NCI-H1417 (cell line): ENCODE measurements around the gene ZBTB47.

ENCODE experiments used
- DNase-seq, 3 experiments: peaks; one replicate each; lab custom pipeline; 2025; lab: John Stamatoyannopoulos, UW

The ZBTB47 gene

DNA sequence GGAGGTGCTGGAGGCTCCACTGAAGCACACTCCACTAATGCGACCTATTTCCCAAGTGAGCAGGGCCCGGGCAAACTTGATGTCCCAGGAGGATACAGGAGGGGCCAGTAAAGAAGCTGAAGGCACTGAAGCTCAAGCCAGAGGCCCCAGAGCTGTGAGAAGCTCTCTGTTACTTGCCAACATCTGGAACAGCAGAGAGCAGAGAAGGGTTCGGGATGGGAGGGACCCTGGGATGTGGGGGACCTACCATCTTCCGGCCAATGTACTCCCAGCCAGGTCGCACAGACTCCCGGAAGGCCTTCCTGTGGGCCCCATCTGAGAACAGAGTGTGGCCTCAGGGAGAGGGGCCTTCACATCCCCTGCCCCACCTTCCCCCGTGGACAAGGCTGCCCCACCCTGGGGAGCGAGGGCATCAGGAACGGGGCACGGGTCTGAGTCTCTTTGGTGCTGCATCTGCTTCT is 46.0 kb downstream of the ZBTB47 start:
- DNase-seq = no peak

DNA sequence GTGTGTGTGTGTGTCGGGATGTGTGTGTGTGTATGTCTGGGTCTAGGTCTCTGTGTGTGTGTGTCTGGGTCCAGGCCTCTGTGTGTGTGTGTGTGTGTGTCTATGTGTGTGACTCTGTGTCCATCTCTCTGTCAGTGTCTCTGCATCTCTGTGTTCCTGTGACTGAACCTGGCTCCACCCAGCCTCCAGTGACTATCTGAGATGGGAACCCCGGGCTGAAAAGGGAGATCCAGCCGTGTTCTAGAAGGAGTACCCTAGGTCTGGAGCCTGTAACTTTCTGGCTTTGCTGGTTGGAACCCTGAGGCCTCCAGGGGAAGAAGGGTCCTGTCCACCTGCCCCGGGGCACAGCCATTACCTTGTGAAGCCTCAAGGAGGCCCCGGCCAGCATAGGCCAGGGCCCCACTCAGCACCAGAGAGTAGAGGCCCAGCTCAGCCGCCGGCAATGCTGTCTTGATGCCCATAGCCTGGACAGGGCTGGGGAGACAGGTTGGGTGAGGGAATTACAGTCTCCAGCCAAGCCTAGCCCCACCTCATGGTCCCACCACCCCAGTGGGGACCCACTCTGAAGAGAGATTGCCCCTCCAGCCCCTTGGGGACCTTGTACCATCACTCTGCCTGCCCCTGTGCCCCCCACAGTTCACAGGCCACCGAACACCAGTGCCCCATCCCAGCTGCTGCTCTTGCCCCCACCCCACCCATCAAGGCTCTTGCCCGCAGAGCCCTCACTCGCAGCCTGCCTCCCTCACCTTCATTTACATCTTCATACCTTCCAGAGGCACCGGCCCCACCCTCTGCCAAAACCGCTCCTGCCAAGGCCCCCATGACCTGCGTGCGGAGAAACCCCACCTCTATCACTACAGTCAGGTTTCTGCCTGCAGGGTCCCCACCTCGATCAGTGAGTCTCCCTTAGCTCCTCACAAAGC is 47.1 kb downstream of the ZBTB47 start:
- no peak for DNase-seq

DNA sequence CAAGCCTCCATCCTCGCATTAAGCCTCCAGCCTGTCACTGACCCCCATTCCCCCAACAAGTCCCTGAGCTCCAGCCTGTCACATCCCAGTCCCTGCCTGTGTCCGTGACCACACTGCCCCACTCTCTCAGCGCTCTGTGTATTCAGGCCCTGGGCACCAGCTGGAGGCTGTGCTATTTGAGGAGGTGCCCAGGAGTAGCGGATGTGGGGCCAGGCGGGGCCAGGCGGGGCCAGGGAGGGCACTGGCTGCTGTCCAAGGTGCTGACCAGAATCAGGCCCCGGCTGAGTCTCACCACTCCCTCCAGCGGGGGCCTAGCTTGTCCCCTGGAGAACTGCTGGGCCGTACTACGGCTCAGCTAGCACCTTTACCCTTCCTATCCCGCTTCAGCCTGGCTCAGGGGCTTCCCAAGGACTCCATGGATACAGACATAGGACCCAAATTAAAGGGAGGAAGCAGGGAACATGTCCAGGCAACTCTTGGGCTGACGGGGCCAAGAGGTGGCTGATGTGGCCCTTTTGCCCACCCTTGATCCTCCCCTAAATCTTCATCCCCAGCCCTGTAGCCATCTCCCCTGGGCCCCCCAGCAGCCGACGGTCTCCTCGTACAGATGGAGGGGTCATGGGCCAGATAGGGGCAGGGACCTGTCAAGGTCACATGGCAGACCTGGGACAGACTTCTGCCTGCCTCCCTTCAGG is 48.0 kb downstream of the ZBTB47 start:
- peak in 1 of 3 experiments; percentile 0 for DNase-seq

DNA sequence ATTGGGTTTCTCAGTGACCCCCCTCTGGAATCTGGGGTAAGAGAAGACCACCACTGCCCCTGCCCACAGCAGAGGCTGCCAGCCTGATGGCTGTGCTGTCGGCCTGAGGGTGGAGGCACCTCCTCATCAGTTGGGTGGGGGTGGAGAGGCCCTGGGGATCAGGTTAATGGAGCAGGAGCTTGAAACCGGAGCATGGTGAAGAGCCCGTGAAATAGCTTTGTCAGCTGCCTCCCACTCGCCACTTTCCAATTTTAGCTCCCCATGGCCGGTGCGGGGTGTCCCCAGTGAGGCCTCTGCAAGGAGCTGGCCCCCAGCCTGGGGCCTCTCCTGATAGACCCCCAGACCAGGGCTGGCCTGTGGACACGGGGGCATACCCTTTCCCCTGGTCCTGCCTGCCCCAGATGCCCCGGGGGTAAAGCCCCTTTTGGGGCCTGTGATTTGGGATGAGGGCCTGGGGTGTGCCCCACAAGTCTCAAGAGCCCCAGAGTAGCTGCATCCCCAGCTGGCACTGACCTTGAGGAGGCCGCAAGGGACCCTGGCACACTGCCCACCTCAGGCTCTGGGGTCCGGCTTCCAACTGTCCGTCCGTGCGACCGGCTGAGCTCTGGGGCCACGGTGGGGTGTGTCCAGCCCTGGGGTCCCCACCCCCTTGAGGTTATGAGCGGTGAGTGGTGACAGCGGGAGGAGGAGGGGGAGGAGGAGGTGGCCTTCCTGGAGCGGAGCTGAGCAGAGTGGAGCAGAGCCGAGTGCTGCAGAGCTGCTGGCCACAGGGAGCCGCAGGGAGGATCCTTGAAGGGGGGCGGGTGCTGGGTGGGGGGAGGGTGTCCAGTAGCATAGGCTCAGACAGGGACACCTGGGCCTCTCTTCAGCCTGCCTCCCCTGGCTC is 48.8 kb downstream of the ZBTB47 start, which contains the start of gene HHATL:
HHATL (minus strand) TSS at position 733 of the 886 bp plus-strand sequence. CDS start 1,972 bp downstream, outside the sequence.
- DNase-seq = peak; percentile 1 to 48 (median 3)

DNA sequence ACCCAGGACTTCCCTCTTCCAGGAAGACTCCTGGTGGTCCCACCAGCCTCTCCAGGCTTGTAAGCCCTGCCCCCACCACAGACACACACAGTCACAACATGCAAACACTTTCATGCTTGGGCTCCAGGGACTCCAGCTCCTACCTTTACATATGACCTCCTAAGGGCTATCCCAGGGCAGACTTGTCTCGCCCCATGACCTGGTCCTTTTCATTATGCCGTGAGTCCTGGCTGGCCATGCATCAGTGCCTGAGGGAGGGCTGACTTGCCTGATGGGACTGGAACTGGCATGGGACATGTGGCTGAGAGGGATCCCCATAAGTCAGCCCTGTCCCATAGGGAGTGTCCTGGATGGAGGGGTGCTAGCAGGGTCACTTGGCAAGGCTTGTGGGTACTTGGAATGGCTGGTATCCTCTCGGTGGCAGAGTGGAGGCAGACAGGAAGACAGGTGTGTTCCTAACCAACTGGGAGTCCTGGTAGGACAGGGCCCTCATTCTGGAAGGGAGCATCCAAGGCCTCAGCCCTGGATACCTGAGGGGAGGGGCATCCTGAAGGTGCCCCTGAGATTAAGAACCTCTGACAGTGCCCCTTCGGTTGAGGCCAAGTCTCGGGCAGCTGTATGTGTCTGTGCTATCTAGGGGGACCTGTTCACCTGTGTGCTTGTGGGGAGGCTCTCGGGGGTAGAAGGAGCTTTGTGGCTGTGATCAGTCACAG is 49.6 kb downstream of the ZBTB47 start:
- DNase-seq = no peak

DNA sequence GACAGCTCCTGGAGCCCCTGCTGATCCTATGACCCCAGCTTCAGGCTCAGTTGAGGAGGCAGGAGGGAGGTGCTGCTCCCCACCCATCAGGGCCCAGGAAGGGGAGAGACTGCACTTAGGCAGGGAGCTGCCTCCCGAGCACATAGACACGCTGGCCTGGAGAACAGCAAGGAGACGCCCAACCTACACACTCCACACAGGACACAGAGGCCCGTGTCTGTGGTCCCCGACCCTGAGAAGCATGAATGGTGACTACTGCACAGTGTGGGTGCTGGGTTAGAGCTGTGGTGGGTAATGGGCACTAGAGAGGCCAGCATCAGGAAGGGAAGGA is 50.2 kb downstream of the ZBTB47 start:
- DNase-seq = no peak

DNA sequence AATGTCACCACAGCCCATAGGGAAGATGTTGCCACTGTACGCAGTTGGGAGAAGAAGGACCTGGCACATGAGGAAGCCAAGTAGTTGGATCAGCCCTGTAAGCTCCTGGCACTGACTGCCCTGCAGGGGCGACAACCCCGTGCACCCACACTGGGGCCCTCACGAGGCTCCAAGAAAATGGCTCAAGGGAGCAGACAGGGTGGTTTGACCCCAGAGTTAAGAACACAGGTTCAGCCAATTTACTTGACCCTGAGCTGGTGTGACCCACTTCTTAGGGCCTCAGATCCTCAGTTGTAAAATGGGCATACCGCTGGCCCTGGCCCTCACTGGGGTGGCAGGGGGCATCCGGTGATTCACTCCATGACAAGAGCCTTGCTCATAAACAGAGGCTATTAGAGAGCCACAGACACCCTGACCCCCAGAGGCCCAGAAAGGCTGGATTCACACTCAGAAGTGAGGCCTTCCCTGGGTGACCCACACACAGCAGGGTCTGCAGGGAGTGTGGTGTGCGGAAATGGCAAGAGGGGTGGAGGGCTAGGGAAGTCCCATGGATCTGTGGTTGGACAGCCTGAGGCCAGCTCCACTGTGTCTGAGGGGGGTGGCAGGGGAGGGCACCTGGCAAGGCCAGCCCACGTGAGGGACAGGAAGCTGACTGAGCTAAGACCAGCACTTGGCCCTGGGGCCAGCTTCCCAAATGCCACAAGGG is 50.8 kb downstream of the ZBTB47 start:
- no peak for DNase-seq

DNA sequence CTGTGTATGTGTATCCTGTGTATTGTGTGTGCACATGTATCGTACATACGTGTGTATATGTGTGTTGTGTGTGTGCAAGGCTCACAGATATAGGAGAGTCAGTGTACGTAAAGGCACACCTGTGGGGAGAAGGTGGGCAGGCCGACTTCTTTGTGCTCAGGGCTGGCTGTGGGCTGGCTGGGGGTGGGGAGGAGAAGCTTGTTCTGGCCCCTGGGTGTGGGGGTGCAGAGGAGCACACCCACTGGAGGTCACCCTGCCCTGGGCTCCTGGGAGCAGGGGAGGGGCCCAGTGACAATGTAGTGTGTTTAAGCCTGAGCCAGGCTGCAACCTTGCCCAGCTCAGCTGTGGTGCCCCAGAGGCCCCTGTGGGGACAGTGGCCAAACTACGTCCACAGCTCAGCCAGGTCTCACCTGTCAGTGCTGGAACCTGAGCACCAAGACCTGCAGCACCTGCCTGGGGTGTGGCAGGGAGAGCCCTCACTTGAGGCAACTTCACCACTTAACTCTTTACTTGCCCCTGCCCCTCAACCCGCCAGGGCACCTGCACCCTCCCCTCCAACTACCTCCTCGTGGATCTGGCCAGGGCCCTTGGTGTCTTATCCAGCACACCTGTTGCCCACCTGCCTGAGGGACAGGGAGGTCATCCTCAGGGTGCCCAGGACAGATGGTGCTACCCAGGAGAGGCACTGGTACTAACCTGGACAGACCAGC is 51.7 kb downstream of the ZBTB47 start:
- DNase-seq = peak in 1 of 3 experiments; percentile 3

DNA sequence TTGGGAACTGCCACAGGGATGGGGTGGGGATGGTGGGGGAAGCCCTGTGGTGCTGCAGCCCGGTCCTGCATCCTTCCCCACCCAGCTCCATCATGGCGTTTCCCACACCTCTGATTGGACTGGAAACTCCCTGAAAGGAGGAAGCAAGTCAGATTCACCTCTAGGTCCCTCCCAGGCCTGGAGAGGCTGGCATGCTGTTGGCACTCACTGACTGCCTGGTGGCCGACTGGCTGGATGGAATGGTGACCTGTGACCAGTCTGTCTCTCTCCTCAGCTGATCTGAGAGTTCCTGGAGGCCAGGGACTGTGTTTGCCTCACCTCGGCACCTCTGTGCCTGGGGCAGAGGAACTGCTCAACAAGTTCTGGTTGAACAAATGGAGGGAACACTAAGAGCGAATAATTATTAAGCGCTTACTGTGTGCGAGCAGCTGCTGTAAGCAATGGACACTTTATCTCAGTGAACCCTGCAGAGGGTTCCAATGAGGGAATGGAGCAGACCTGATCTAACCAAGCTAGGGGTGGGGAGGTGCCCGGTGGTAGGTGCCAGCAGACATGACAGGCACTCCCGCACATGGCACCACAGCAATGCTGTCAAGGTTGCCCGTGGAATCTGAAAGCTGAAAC is 52.6 kb downstream of the ZBTB47 start:
- DNase-seq = no peak

DNA sequence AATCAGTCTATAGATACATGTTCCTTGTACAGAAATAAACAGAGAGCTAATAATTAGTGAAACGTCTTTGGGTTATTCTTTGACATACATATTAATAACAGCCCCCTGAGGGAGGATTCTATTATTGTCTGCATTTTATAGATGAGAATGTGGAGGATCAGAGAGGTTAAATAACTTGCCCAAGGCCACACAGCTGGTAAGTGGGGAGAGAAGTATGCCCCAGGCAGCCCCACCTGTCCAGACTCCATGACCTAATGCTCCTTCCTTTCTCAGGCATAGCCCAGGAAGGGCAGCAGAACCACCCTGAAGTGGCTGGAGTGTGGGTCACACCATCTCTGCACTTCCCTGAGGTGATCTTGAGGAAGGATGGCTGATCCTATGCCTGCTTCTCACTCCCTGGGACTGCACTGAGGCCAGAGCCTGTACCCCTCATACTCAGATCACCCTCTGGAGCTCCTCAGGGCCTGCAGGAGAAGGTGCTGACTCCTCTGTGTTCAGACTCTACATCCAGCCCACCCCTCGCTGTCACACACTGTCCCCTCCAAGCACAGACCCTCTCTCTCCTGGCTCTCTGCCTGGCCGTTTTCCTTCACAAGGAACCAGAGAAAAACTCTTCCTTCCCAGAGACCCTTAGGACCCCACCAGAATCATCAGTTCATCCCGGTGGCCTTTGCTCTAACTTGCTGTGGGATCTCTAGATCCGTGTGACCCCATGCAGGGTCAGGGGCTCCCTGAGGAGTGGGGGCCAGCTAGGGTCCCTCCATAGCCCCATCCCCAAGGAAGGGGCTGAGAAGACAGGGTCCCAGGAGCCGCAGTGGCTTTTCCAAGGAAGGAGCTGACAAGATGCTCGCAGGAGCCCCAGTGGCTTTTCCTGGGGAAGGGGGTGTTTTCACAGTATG is 53.5 kb downstream of the ZBTB47 start:
- no peak for DNase-seq

DNA sequence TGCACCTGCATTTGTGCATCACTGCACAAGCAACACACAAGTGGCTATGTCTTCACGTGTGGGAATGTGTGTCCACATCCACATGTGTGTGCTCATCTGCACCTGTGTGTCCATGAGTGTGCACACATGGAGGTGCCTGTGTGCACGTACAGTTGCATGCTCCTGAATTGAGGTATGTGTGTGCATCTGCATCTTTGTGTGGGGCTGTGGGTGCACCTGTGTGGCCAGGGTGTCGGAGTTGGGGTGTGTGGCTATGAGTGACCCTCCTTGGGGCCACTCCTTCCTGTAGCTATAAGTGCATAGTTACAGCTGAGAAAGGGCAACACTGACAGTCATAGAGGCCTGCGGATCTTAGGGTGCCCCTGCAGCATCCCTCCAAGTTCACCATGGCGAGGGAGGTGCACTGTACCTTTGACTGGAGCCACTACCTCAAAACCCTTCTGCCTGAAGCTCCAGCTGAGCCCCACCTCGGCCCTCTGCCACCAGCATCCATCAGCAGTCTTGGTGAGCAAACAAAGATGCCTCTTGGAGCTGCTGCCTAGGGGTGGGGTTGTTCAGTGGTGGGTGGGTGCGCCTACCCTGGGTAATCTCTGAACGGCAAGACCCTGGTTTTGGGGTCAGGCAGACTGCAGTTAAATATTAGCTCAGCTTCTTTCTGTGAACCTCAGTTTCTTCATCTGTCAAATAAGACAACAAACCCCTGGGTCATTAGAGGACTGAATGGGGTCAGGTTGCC is 54.3 kb downstream of the ZBTB47 start:
- DNase-seq = no peak

DNA sequence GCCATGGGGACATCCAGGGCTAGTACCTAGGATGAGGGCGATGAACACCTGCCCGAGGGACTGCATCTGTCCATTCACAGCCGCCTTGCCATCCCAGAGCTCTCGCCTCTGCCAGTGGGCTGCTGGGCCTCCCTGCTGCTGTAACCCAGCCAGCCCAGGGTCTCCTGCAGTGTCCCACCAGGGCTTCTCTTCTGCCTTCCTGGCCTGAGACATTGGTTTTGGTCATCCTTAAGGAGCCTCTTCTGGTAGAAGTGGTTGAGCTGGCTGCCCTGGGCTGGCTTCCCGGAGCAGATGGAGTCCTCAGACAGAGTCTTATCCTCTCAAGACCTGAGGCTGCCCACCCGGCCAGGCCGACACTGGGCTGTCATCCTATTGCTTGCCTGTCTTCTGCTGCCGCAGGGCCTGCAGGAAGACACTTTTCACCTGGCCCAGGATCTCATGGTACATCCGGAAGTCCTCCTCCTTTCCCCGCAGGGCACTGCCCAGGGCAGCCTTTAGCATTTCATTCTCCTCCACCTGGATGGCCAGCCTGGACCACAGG is 55.2 kb downstream of the ZBTB47 start:
- no peak for DNase-seq

DNA sequence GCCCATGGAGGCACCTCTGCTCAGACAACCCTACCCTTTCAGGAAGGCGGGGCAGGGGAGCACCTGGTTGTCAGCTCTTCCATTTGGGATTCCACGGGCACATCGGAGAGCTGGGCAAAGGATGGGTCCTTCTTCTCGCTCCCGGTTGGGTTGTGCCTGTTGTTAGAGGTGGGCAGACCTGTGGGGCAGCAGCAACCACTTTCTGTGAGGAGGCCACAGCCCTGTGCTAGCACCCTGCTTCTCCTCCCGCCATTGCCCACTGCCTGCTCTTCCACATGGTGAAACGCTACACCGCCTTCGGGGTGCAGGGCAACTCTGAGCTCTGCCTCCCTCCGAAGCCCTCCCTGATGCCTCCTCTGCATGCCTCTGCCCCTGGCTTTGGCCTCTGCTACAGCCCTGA is 56.1 kb downstream of the ZBTB47 start:
- no peak for DNase-seq

DNA sequence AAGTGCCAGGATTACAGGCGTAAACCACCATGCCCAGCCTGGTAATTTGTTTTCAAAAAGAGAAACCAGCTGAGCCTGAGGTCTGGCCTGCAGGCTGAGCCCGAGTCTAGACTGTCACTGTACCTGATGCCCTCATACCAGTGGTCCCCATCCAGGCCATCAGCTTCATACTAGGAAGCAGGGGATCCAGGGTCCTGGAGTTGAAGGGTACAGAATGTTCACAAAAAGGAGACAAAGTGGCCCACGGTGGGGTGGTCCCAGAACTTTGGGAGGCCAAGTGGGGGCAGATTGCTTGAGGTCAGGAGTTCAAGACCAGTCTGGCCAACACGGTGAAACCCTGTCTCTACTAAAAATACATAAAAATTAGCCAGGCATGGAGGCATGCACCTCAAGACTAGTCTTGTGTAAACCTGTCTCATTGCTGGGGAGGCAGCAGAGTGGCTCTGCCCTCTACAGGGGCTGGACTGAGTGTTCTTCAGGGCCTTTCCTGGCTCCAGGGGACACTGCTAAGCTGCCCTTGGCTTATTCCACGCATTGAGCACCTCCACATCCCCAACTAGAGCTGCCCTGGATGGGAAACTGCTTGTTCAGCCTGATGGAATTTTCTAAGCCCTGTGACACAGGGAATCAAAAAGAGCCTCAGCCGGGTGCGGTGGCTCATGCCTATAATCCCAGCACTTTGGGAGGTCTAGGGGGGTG is 57.0 kb downstream of the ZBTB47 start:
- DNase-seq = no peak

DNA sequence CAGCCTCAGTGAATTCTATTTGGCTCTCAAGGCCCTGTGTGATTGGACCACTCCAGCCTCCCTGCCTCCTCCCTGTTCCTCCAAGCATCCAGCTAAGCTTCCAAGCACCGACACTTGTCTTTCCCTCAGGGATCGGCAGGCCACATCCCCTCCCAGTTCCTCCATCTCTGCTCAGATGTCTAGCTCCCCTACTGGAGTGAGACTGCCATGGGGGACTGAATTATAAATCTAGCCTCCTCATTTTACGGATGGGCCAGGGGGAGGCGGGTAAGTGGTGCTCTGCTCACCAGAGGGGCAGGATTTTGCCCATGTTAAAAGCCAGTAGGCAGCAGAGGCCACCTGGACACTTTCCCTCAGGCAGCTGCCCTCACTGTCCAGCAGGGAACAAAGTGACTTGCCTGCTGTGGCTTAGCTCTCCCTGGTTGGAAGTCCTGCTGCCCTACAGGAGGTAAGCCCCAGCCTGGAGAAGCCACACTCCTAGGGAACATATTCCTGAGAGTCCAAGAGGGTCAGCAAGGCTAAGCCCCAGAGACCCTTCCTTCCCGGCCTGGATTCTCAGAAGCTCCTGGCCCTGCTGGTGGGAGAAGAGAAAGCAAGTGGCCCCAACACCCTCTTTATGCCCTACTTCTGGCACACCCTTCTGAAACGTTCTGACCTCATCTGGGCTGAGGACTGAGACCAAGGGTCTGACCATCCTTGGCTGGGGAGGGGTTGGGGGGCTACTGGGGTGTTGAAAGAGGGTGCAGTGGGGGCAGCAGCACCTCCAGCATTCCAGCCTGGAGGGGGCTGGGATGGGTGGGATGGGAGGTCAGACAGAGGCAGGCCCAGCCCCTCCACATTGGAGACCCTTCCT is 58.2 kb downstream of the ZBTB47 start:
- no peak for DNase-seq

DNA sequence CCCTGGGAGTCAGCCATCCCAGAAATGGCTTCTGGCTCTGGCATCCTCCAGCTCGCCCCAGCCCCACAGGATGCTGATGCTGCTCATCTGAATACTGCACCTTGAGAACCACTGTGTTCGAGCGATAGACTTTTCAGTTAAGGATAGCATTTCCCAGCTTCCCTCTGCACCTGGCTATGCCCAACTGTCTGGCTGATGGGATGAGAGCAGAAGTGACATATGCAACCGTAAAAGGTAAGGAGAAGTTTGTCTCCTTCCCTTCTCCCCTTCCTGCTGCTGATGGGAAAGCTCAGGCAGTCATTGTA is 58.8 kb downstream of the ZBTB47 start:
- DNase-seq = no peak
